GM10248 (cell line): ENCODE results near the gene SNX32.

Experiments
- CTCF ChIA-PET: fragments of 300-600 bp; sonication (Branson Sonifier 250); formaldehyde crosslinking; extraction: SDS; loops from one replicate; lab custom pipeline; 2021; ENCODE audit warnings: antibody characterized with exemption; lab: Yijun Ruan, JAX
- POLR2A ChIA-PET: fragments of 350-650 bp; sonication (Branson Sonifier 250); formaldehyde crosslinking; extraction: SDS; loops from one replicate; lab custom pipeline; 2020; ENCODE audit warnings: antibody characterized with exemption; lab: Yijun Ruan, JAX
- DNase-seq: peaks from one replicate; pipeline ENCODE4 v3.0.0; 2012; ENCODE audit errors: extremely low spot score
- CTCF ChIP-seq: IDR thresholded peaks from 2 replicates; pipeline ENCODE4 v1.5.1; 2012; ENCODE audit warnings: mild to moderate bottlenecking, low read depth; ENCODE audit errors: extremely low read depth, missing control alignments, control extremely low read depth

Gene SNX32

GRCh38 chr11:65808744-65809341 is 24.9 kb upstream of the SNX32 start:
- POLR2A ChIA-PET, result no interaction called here
- TF ChIP-seq CTCF, result no peak
- CTCF ChIA-PET, result interaction anchor here (1.0 to 3.9 kb wide), 6 partner anchors 9 to 97 kb away, joined by 3 to 32 read pairs (median 4); no protein-coding TSS in a partner anchor
- DNase-seq, result no peak

GRCh38 chr11:65809496-65809895 is 24.3 kb upstream of the SNX32 start:
- ChIA-PET CTCF (interaction anchor here (0.7 to 3.9 kb wide), 3 partner anchors 8 to 39 kb away, joined by 3 to 32 read pairs (median 4); no protein-coding TSS in a partner anchor), POLR2A (no interaction called here)
- no peak for DNase-seq
- no peak for TF ChIP-seq CTCF

- TF ChIP-seq CTCF, result no peak
- CTCF ChIA-PET, result interaction anchor here (0.7 to 3.9 kb wide), 4 partner anchors 7 to 39 kb away, joined by 3 to 32 read pairs (median 16); no protein-coding TSS in a partner anchor
- POLR2A ChIA-PET, result no interaction called here
- no peak for DNase-seq
Observed at GRCh38 chr11:65810046-65810868, 23.5 kb upstream of the SNX32 start.

GRCh38 chr11:65811764-65812475 is 21.8 kb upstream of the SNX32 start:
- no peak for TF ChIP-seq CTCF
- no peak for DNase-seq

GRCh38 chr11:65814131-65814985 is 19.4 kb upstream of the SNX32 start:
- POLR2A ChIA-PET, result no interaction called here
- no peak for DNase-seq
- TF ChIP-seq CTCF, result no peak
- CTCF ChIA-PET, result interaction anchor here (1.4 to 7.6 kb wide), 6 partner anchors 35 to 188 kb away, joined by 3 to 145 read pairs (median 16); partner anchors contain the start of genes AP5B1, KAT5 and MUS81

More at GRCh38 chr11:65811764-65812475, 21.8 kb upstream of the SNX32 start:
- POLR2A ChIA-PET, result no interaction called here
- CTCF ChIA-PET, result interaction anchor here (0.9 to 3.8 kb wide), 7 partner anchors 9 to 211 kb away, joined by 3 to 27 read pairs (median 3); no protein-coding TSS in a partner anchor
